BE2C (cell line): Measurements from ENCODE around the gene PRR16.

ENCODE experiments used
- DNase-seq: peaks from one replicate; pipeline ENCODE4 v3.0.0-alpha.2; 2020
- H3K27me3 ChIP-seq: fragments of 250-450 bp; sonication (Bioruptor Pico); 2 replicates; pipeline ENCODE4 v1.5.1; 2020; ENCODE audit warnings: mild to moderate bottlenecking
- H3K36me3 ChIP-seq: fragments of 250-450 bp; sonication (Bioruptor Pico); 2 replicates; pipeline ENCODE4 v1.5.1; 2020; ENCODE audit warnings: mild to moderate bottlenecking
- H3K4me1 ChIP-seq: fragments of 250-450 bp; sonication (Bioruptor Pico); 2 replicates; pipeline ENCODE4 v1.5.1; 2020
- H3K4me3 ChIP-seq: 2 replicates; pipeline ENCODE4 v1.5.1; 2011; ENCODE audit warnings: low read depth, low read length
- H3K9me3 ChIP-seq: fragments of 250-450 bp; sonication (Bioruptor Pico); 2 replicates; pipeline ENCODE4 v1.5.1; 2020
- CTCF ChIP-seq: IDR thresholded peaks from 2 replicates; pipeline ENCODE4 v1.5.1; 2012; ENCODE audit warnings: mild to moderate bottlenecking, low read depth, low read length

PRR16 gene

DNA sequence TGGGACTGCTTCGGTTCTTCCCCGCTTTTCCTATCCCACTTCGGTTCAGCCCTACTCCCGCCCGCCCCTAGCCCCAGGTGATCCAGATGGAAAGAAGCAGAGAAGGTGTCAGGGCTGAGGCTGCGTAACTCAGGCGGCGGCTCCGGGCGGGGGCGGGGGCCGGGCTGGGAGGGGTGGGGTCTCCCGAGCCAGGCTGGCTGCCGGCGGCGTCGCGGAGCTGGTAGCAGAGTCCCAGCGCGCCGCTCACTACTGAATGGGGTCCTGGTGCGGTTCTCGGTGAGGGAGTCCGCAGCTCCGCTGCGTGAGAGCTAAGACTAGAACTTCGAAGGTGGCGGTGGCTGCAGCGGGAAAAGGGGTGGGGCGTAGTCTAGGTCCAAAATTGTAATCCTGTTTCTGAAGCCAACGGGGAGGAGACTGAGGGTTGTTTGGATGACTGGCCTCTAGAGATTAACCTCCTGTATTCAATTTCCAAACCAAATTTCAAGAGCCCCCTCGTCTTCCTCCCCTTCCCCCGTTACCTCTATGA is 1.4 kb downstream of the PRR16 start:
- peak; percentile 57 for DNase-seq

DNA sequence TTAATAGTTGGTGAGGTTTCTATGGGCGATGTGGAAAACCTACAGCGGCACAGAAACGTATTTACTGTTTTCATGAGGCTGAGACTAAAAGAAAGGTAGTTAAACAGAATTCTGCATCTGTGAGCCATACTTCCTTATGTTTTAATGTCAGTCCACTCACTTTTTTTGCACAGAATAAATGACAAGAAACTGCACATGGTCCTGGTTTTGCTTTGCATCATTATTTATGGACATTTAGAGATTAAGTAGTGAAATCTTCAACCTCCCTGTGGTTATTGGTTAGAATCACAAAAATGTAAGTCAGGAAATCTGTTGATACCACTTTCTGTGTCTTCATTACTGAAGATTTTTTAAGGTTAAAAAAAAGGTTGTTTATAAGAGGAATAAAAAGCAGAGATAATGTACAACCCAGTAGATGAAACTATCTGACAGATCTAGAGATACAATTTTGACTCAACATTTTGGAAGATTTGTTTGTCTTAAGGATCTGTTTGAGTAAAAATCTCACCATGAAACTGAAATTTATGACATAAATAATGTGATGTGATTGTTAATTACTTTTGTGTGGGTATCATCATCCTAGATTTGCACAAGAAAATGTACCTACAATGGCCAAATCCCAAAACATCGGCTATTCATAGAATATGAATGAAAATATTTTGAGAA is 2.4 kb downstream of the PRR16 start:
- Histone ChIP-seq H3K4me1 (peaks cover 3% of the 10 kb centered on the region; the same call in 1 of the 2 replicates), H3K9me3 (no peaks in the 10 kb centered on the region), H3K36me3 (no peaks in the 10 kb centered on the region), H3K4me3 (peak overlapping the region; percentile 80; the same call in 1 of the 2 replicates), H3K27me3 (no peaks in the 10 kb centered on the region)
- TF ChIP-seq CTCF, result no peak
- DNase-seq, result no peak

More for the DNA sequence above, 1.4 kb downstream of the PRR16 start:
- peak overlapping the region; percentile 80 for H3K4me3 ChIP-seq
- H3K36me3 ChIP-seq, result no peaks in the 10 kb centered on the region
- H3K9me3 ChIP-seq, result no peaks in the 10 kb centered on the region
- no peaks in the 10 kb centered on the region for H3K27me3 ChIP-seq
- H3K4me1 ChIP-seq, result peaks cover 3% of the 10 kb centered on the region; the same call in 1 of the 2 replicates
- no peak for TF ChIP-seq CTCF

DNA sequence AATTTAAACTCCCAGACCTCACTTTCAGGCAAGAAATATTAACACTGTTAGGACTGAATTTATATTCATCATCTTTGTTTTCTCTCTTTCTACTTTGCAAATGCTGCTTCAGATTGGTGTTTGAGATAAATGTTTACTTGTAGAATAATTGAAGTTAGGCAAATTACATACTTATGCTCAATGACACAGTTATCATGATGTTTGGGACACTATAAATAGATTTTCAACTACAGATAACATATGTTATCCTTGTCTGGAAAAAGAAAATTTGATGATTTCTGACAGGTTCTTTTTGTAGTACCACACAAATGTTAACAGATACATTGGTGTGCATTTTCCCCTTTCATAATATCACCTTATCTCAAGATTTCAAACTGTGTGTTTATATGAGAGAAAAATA is 7.9 kb downstream of the PRR16 start:
- Histone ChIP-seq H3K27me3 (no peaks in the 10 kb centered on the region), H3K4me3 (no peak overlapping the region), H3K9me3 (no peaks in the 10 kb centered on the region), H3K4me1 (no peaks in the 10 kb centered on the region), H3K36me3 (no peaks in the 10 kb centered on the region)
- TF ChIP-seq CTCF, result no peak
- DNase-seq, result no peak

DNA sequence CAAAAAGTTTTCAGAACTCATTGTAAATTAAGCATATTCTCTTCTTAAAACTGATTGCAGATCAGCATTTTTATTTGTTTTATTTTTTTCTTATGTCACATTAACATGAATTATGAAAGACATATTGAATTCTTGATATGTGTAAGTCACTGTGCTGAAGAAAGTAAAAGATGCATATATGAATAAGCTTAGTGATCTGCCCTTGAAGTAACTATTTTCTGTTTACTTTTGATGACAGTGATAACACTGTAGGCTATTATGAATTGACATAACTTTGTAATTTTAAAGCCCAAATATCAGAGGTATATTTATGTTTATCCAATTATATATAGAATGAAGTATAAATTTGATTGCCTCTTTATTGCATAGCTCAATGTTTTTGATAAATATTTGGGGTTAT is 8.8 kb downstream of the PRR16 start:
- Histone ChIP-seq H3K4me1 (no peaks in the 10 kb centered on the region), H3K27me3 (no peaks in the 10 kb centered on the region), H3K9me3 (no peaks in the 10 kb centered on the region), H3K36me3 (no peaks in the 10 kb centered on the region), H3K4me3 (no peak overlapping the region)
- no peak for TF ChIP-seq CTCF
- DNase-seq, result no peak

GRCh38 chr5:120473332-120473731 is 9.2 kb downstream of the PRR16 start:
- no peak for DNase-seq
- no peak for TF ChIP-seq CTCF
- H3K9me3 ChIP-seq, result no peaks in the 10 kb centered on the region
- H3K4me3 ChIP-seq, result no peak overlapping the region
- H3K4me1 ChIP-seq, result no peaks in the 10 kb centered on the region
- no peaks in the 10 kb centered on the region for H3K36me3 ChIP-seq
- H3K27me3 ChIP-seq, result no peaks in the 10 kb centered on the region

- H3K4me1 ChIP-seq, result no peaks in the 10 kb centered on the region
- no peaks in the 10 kb centered on the region for H3K36me3 ChIP-seq
- no peak for TF ChIP-seq CTCF
- no peak overlapping the region for H3K4me3 ChIP-seq
- no peak for DNase-seq
- H3K27me3 ChIP-seq, result no peaks in the 10 kb centered on the region
- H3K9me3 ChIP-seq, result no peaks in the 10 kb centered on the region
Measured at GRCh38 chr5:120476063-120476462, 12.0 kb downstream of the PRR16 start.
